ENCODE data around the gene TTC21B.

TTC21B gene

GRCh38 chr2:165938237-165938636, 15.3 kb downstream of the TTC21B start:
- no peak for TF ChIP-seq CTCF (IDR thresholded peaks at IDR 0.05; ENCODE audit: low read depth, low read length, missing control alignments)
- in situ Hi-C loops (cut with HindIII; ENCODE audit: low pct_ligation_motif_present, low sequenced_read_pairs) = no loop called here
- no peak for DNase-seq
- Histone ChIP-seq H3K27ac (no peak overlapping the region), H3K27me3 (replicated peaks) (no peaks in the 10 kb centered on the region), H3K4me3 (ENCODE audit: low read depth, low read length) (no peak overlapping the region), H3K36me3 (replicated peaks) (peaks cover 4% of the 10 kb centered on the region)

DNA sequence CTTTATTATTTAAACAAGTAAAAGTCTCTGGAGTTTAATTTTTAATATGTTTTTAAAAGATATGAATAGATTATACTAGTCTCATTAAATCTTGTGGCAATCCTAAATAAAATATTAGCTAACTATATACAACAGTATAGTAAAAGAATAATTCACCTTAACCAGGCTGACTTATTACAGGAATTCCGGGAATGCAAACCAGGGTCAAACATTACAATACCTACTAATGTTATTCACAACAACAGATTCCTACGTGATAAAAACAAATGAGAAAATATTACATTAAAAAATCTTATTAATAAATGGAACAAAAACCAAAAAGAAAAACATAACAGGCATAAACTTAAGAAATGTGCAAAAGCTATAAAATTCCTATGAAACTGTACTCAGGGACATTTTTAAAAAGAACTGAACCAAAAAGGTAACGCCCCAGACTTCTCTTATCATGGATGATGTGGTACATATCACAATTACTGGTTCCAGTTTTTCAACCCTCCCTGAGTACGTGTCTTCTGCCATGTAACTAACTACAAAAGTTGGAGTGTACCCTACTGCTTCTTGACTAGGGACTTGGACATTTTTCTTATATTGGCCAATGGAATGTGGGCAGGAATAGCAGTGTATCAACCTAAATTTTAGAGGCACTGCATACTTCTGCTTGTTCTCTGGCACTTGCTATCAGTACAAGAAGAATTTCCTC, 20.2 kb downstream of the TTC21B start:
- in situ Hi-C loops (cut with HindIII; ENCODE audit: low pct_ligation_motif_present, low sequenced_read_pairs) = no loop called here
- Histone ChIP-seq H3K27me3 (replicated peaks) (no peaks in the 10 kb centered on the region), H3K27ac (no peak overlapping the region), H3K36me3 (replicated peaks) (peaks cover 13% of the 10 kb centered on the region), H3K4me3 (ENCODE audit: low read depth, low read length) (no peak overlapping the region)
- DNase-seq = no peak
- TF ChIP-seq CTCF (IDR thresholded peaks at IDR 0.05; ENCODE audit: low read depth, low read length, missing control alignments) = no peak

DNA sequence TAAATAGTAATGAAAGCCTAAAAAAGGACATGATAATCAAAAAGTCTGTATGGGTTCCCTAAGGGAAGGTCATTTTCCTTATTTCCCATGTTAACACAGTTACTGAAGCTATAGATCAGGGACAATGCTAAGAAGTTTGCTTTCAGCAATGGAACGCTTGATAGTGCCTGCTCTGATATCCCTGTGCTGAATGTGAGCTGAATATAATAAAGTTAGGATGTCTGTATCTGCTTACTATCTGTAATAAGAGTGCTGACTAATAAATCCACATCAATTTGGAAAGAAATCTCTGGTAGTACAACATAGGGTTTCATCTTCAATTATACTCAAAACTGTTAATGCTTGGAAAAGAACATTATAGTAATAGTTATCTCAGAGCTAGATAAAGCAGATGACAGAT, 25.8 kb downstream of the TTC21B start:
- no peak for DNase-seq
- TF ChIP-seq CTCF (IDR thresholded peaks at IDR 0.05; ENCODE audit: low read depth, low read length, missing control alignments) = no peak
- Histone ChIP-seq H3K27me3 (replicated peaks) (no peaks in the 10 kb centered on the region), H3K4me3 (ENCODE audit: low read depth, low read length) (no peak overlapping the region), H3K36me3 (replicated peaks) (peaks cover 20% of the 10 kb centered on the region), H3K27ac (no peak overlapping the region)
- in situ Hi-C loops (cut with HindIII; ENCODE audit: low pct_ligation_motif_present, low sequenced_read_pairs) = no loop called here

DNA sequence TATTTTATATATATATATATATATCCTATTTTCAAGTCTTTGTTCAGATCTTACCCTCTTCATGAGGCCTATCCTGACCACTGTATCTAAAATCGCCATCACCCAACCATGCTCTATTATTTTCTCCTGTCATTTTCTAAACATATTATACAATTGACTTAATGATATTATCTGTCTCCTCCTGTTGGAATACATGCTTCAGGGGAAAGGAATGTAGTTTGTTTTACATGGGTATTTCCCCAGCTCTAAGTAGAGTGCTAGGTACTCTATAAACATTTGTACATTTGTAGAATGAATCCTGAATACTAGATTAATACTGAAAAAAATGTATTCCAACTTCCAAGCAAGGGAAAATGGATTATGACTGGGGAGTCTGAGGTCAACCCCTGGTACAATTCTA, 26.2 kb downstream of the TTC21B start:
- Histone ChIP-seq H3K27ac (no peak overlapping the region), H3K27me3 (replicated peaks) (no peaks in the 10 kb centered on the region), H3K36me3 (replicated peaks) (peaks cover 22% of the 10 kb centered on the region), H3K4me3 (ENCODE audit: low read depth, low read length) (no peak overlapping the region)
- DNase-seq = no peak
- no peak for TF ChIP-seq CTCF (IDR thresholded peaks at IDR 0.05; ENCODE audit: low read depth, low read length, missing control alignments)
- in situ Hi-C loops (cut with HindIII; ENCODE audit: low pct_ligation_motif_present, low sequenced_read_pairs) = no loop called here

- no peak for DNase-seq
- H3K4me3 ChIP-seq (ENCODE audit: low read depth, low read length) = no peak overlapping the region
- no peak for TF ChIP-seq CTCF (IDR thresholded peaks at IDR 0.05; ENCODE audit: low read depth, low read length, missing control alignments)
- peaks cover 17% of the 10 kb centered on the region for H3K36me3 ChIP-seq (replicated peaks)
- no peaks in the 10 kb centered on the region for H3K27me3 ChIP-seq (replicated peaks)
- no peak overlapping the region for H3K27ac ChIP-seq
- in situ Hi-C loops (cut with HindIII; ENCODE audit: low pct_ligation_motif_present, low sequenced_read_pairs) = no loop called here
Measured at GRCh38 chr2:165924946-165925345, 28.6 kb downstream of the TTC21B start.

DNA sequence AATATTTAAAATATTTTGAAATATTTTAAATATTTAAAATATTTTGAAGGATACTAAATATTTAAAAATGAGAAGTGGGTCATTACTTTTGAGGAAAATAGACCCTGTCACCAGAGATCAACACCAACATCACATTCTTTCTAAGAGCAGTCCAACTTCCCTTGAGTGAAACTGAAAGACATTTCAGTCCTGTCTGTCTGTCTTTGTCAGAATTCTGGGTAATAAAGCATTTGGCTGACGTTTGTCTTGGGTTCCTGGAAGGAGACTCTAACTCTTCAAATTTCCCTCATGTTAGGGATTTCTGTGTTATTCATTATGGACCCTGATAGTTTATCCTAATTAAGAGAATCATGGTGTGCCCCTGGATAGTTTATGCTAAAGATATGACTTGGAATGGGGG, 32.8 kb downstream of the TTC21B start:
- no peak overlapping the region for H3K27ac ChIP-seq
- DNase-seq = no peak
- no peaks in the 10 kb centered on the region for H3K27me3 ChIP-seq (replicated peaks)
- no peak overlapping the region for H3K4me3 ChIP-seq (ENCODE audit: low read depth, low read length)
- peaks cover 4% of the 10 kb centered on the region for H3K36me3 ChIP-seq (replicated peaks)
- in situ Hi-C loops (cut with HindIII; ENCODE audit: low pct_ligation_motif_present, low sequenced_read_pairs) = no loop called here
- no peak for TF ChIP-seq CTCF (IDR thresholded peaks at IDR 0.05; ENCODE audit: low read depth, low read length, missing control alignments)
